HG03064 (cell line): ENCODE results near the gene OR2H1.

Experiments
- ATAC-seq: cut with Tn5 transposase; IDR thresholded peaks from one replicate; pipeline ENCODE4 v1.9.1; 2021; ENCODE audit warnings: low read depth; ENCODE audit not compliant: unreplicated experiment

OR2H1 gene

DNA sequence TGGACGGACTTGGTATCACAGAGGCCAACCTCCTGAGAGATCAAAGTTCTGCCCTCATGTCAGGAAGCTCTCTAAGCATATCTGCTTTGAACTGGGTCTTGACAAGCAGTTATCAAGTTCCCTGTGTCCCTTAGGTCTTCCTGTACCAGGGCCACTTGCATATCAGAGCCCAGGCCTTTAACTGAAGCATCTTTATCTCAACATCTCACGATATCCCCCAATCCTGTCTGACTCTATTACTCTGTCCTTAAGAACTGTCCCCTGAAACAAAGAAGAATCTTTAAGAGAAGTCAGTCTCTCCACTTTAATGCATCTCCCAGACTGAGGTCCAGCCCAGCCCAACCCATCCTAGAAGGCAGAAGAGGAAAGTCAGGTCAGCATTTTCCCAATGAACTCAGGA, 22.6 kb downstream of the OR2H1 start:
- ATAC-seq: no peak

DNA sequence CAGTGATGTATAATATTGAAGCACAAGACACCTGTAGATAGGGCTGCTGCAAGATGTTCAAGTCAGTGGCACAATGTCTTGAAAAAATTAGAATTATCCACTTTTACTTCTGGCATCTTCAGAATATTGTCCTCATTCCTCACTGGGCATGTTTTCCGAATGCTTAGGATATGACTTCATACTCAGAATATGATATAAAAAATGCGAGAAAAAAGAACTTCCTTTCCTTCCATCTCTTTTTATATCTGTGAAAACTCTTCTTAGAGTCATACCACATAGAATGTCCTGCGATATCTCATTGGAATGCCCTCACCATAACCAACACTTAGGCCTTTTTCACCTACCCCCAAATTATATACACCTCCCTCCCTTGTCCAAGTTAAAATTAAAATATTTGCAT, 26.2 kb downstream of the OR2H1 start:
- ATAC-seq: no peak

GRCh38 chr6:29483735-29484134, 26.8 kb downstream of the OR2H1 start:
- no peak for ATAC-seq

- ATAC-seq: no peak
Observed at GRCh38 chr6:29486577-29486976, 29.6 kb downstream of the OR2H1 start.

DNA sequence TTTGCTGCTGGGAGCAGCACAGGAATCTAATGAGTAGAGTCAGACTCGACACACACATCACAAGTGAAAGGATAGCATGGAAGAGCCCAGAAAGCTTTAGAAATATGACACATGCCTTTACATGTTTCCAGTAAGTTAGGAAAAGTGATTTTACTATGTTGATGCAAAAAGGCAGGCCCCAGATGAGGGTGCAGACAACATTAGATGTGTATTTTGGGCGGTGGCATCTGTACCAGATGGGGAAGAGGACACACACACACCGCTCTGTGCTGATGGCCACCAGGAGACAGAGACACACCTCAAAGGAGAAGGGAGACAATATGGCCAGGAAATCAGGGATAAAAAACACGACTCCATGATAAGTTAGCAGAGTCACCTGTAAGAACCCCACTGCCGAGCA, 30.2 kb downstream of the OR2H1 start:
- no peak for ATAC-seq

GRCh38 chr6:29487660-29488059, 30.7 kb downstream of the OR2H1 start, which contains the start of gene MAS1L:
Gene MAS1L, minus strand, starts transcription at chr6:29487956. Its CDS starts 54 bp downstream, at chr6:29487902.
- no peak for ATAC-seq

- no peak for ATAC-seq
Observed at GRCh38 chr6:29488874-29489273, 31.9 kb downstream of the OR2H1 start.

- no peak for ATAC-seq
Observed at GRCh38 chr6:29489286-29489685, 32.3 kb downstream of the OR2H1 start.

GRCh38 chr6:29490055-29490454, 33.1 kb downstream of the OR2H1 start:
- no peak for ATAC-seq

DNA sequence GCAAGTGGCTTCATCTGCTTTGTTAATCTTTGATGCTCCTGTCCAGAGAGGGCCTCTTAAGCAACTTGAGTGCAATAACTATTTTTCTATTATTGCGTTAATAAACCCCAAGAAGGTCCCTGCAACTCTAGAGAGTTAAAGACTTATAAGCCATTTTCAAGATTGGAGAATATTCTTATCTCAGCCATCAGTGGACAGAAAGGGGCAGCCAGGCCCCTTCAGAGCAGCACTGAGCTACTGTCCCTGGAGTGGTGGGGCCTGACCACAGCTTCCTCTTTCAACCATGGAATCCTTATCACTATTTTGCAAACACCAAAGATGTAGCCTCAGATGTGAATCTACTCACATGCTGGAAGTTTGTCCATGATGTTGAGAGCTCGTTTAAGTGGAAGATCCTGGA, 33.6 kb downstream of the OR2H1 start:
- no peak for ATAC-seq

GRCh38 chr6:29491574-29491973, 34.6 kb downstream of the OR2H1 start:
- no peak for ATAC-seq

GRCh38 chr6:29493261-29493660, 36.3 kb downstream of the OR2H1 start:
- no peak for ATAC-seq

- no peak for ATAC-seq
Observed at GRCh38 chr6:29494131-29494530, 37.2 kb downstream of the OR2H1 start.

DNA sequence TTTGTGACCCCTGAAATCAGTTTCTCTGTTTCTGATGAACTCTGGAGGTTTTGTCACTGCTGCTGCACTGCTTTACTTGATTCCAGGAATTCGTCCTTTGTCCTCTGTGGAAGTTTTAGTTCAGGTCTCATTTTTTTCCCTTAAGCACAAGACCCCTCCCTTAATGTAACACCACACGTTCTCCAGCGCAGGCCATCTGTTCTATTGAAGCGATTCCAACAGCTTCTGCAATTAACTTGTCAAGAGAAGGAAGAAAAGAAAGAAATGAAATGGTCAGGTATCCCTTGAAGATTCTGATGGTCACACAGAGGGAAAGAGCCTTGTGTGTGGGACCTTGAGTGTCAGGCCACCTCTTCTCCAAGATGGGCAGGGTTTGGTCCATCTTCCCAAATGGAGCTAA, 38.6 kb downstream of the OR2H1 start:
- no peak for ATAC-seq

- ATAC-seq: no peak
Observed at GRCh38 chr6:29496961-29497360, 40.0 kb downstream of the OR2H1 start.

DNA sequence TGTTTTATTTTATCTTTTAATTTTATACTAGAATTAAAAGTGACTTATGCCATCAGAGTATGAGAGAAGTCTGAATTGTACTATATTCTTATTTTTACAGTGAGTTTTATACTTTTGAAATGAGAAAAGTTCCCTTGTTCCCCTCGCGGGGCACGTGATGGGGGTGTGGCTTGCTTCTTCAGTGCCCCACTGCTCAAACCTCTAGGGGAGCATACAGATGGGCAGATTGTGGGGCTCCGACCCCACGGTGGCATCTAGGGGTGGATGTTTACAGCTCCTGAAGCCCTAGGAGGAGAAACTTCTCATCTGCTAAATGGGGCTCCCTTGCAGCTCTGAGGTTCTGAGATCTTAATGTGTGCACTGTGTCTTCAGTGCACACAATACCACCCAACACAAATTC, 42.7 kb downstream of the OR2H1 start:
- ATAC-seq: no peak

DNA sequence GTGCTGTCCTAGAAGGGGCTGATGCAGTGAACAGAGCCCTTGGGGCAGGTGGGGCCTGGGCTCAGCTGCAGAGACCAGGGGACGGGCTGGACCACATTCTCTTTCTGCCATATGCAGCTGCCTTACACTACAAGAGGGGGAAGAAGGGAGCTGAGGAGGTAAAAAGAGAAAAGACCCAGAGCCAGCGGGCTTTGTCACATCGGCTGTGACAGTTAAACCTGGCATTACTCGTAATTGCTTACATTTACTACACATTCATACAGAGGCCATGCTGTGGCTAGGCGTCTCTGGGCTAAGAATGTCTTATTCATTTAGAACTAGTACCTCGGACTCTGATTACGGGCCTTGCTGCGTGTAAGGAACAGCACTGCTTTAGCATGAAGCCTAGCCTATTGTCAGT, 43.6 kb downstream of the OR2H1 start:
- ATAC-seq: no peak

GRCh38 chr6:29501106-29501505, 44.2 kb downstream of the OR2H1 start:
- ATAC-seq: no peak

DNA sequence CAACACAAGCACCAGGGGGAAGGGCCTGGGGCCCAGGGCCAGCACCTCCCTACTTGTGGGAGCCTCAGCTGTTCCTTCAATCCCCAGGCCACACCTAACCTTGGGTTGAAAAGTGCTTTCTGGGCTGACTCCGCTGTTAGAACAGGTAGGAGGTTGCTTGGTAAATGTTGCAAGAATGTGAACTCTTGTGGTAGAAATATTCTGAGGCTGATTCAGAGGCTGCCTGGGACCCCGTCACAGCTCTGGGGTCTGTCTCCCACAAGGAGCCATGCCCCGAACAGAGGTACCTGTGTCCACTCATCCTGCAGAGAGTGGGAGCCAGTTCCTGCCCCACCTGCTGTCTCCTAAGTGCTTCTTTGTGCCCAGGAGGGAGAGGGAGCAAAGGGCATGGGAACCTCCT, 45.2 kb downstream of the OR2H1 start:
- ATAC-seq: no peak

DNA sequence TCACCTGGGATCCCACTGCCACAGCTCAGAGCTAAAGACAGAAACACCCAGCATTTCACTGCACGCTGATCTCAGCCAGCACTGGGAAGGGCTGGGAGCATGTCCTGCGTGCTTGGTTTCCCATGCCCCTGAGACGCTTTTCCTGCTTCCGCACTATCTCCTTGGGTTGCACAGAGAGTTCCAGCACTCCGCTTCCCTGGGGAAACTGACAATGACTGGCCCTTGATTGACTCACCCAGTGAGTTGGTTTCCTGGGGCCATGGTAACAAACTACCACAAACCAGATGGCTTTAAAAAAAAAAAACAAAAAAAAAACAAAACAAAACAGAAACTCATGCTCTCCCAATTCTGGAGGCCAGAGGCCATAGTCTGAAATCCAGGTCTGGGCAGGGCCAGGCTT, 45.6 kb downstream of the OR2H1 start:
- no peak for ATAC-seq

DNA sequence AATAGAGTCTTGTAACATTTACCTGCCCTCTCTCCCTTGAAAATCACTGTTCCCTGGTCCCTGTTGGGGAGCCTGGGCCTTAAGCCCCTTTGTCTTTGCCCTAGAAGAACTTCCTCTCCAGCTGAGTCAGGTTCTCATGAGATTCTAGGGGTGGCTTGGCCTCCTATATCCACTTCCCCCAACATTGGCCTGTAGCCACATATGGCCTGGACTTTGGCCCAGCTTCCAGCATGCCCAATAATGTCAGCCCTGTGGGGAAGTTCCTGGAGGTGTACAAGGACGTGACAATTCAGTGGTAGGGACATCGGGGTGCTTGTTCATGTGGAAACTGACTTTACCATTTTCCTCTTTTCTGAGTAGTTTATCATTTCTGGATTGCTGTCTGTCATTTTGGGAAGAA, 48.0 kb downstream of the OR2H1 start:
- ATAC-seq: no peak

GRCh38 chr6:29505808-29506207, 48.9 kb downstream of the OR2H1 start:
- no peak for ATAC-seq

DNA sequence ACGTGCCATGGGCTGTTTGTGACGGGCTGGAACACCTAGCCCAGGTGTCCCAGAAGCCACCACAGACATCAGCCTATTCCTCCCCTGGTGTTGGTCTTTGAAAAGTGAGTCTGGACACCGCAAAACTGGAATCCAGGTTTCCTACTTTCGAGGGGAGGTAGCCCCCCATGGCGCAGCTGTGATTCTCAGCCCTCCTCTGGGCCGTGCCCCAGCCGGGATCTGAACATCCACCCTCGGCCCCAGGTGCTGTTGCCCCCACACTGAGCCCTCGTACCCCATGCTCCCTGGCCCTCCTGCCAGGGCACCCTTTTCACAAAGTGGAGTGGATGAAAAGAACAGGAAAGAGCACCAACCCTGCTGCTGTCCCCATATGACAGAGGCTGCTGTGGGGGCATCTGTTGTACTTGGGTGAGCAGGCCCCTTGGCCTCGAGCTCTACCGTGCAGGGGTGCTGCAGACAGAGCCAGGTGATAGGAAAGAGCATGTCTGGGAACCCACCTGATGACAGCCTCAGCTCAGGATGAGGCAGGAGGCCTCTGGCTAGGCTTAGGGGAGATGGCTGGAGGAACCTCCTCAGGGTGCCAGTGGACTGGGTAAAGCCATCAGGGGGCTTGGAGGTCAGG, 49.6 kb downstream of the OR2H1 start:
- no peak for ATAC-seq
